GM10847 (cell line): Measurements from ENCODE around the gene DIRAS1.

Experiments used
- POLR2A ChIP-seq: IDR thresholded peaks from 2 replicates; pipeline ENCODE4 v1.6.1; 2011; ENCODE audit not compliant: insufficient read length; ENCODE audit errors: extremely low read depth

The DIRAS1 gene

DNA sequence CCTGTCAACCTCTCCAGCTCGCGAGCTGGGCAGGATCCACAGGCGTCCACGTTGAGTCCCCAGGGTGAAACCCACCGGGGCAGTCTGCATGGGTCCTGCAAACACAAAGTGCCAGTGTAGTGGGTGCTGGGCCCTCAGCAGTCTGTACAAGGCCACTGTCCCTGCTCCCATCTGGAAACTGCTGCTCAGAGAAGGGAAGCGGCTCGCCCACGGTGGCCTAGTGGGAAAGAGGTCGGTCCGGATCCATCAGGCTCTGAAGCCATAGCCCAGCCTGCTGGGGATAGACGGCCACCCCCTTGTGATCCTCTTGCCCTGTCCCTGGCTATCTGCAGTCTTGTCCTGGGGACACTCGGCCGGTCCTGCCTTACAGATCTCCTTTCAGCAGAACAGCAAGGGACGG lies 2.6 kb upstream of the DIRAS1 start:
- TF ChIP-seq POLR2A = no peak

DNA sequence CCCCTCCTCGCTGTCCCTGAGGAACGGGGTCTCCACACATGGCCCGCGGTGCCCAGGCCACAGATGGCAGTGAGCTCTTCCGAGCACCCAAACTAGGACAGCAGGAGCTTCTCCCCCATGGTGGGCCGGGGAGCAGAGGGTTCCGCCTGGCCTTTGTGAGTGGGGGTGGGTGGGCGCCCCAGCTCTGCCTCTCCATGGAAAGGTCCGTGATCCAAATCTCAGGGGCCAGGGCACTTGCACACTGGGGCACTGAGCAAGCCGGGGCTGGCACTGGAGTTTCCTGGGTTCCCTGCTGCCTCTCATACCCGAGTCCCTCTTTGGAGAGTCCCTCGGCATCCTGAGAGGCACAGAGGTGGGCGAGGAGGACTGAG lies 2.2 kb upstream of the DIRAS1 start:
- no peak for TF ChIP-seq POLR2A

DNA sequence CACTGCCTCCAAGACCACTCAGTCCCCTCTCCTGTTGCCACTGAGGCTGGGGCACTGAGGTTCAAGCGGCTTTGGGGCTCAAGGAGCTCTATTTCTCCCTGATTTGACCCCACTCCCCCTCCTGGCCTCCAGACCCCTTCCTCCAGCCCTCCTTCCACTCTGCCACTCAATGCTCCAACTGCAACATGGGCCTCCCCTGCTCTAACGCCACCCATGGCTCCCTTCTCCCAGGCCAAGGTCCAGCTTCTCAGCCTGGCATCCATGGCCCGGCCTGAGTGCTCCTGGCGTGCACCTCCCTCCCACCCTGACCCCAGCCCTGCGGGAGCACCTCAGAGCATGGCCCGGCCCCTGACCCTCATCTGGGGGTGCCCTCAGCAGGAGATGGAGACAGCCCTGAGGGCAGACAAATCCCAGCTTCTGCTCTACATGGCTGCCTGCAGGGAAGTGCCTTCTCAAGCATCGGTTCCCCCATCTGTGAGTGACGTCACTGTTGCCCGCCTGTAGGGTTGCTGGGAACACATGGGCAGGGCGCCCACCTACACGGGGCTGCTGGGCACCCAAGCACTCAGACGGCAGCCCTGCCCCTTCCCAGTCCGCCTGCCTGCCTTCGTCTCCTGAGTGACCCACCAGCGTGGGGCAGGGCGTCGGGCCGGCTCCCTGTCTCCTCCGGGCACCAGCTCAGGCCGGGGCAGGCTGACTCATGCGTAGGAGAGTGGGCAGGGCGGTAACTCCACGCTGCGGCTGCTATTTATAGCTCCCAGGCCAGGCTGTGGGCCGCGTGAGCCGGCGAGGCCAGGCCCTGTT lies 1.6 kb upstream of the DIRAS1 start:
- TF ChIP-seq POLR2A = no peak

DNA sequence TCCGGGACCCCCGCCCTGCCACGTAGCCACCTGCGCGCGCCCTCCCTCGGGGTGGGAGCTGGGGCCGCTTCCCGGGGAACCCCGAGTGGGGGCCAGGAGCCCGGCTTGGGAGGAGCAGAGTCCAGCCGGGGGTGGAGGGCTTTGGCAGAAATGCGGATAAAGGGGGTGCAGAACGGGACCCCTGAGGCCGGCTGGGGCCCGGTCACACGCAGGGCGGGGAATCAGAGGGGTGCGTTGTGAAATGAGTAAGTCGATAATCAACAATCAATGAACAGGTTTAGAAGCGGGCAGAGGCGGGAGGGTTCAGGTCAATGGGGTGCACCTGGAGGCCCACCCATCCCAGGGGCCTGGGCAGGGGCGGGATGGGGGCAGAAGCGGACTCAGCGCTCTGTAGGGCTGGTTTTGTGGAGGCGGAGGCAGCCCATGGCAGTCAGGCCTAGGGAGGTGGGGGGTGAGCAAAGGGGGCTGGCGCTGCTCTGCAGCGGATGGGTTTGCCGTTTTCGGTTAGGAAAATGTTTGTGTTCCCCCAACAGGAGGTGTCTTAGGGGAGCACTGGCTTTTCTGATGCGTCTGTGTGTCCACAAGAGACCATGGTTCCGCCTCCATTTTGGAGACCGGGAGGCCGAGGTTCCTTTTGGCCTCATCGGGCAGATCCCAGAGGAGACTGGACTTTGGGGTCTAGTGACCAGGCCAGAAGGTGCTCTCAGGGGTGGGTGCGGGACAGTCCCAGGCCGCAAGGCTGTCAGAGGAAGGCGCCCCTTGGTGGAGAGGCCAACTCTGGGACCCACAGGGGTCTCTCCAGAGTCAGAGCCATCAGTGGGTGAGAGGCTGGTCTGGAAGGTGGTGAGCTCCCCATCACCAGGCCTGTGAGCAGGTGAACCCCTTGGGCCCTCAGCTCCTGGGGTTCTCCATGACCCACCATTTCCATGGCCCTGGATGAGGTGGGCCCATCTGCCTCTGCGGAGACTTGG lies 683 bp upstream of the DIRAS1 start:
- no peak for TF ChIP-seq POLR2A

DNA sequence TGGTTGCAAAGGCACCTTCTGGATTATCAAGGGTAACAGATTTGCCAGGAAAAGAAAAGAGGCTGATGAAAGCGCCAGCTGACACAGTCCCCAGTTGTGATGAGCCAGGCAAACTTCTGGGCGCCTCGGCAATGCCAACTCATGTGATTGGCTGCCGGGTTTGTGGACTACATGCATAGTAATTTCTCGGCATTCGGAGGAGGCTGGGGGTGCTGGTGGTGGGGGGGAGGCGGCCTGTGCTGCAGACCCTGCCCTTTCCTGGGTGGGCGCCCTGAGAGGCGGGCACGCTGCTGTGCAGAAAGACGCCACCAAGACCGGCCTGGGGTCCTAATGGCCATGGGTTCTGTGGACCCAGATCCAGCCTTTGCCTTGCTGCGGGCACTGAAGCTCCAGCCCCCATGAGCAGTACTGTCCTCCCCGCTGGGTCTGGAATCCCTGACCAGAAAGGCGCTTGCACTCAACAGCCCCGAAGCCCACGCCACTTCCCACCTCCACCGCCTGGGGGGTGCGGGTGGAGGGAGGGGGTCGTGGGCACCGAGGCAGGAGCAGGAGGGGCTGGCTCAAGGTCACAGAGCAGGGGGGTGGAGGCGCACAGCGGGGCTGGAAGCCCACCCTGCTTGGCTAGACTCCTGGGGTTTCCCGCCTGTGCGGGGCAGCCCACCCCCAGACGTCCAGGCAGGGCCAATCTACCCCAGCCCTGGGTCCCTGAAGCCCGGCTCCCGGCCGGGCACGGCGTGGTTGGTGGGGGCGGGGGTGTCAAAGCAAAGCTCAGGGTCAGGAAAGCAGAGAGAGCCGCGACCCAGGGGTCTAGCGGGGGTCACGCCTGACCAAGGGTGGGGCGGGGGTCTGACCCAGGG lies 1.0 kb downstream of the DIRAS1 start:
- no peak for TF ChIP-seq POLR2A

DNA sequence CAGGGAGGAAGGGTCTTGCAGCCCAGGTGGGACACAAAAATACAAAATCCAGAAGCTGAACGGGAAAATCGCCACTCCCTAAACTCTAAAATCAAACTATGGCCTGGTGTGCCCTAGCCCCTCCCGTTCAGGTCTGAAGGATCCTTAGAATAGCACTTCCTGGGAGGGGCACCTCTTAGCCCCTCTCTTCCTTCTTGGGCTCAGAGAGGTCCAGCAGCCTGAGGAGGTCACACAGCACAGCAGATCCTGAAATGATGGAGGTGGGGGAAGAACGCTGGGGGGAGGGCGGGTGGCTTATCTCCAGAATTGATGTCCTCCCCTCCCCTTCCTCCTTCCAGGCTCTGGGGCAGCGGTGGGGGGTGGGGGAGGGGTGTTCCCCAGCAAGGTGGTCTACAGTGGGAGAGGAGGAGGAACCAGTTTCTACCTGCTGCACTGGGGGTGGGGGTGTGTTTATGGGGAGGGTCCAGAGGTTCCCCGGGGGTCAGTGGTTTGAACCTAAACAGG lies 1.9 kb downstream of the DIRAS1 start:
- TF ChIP-seq POLR2A = no peak

DNA sequence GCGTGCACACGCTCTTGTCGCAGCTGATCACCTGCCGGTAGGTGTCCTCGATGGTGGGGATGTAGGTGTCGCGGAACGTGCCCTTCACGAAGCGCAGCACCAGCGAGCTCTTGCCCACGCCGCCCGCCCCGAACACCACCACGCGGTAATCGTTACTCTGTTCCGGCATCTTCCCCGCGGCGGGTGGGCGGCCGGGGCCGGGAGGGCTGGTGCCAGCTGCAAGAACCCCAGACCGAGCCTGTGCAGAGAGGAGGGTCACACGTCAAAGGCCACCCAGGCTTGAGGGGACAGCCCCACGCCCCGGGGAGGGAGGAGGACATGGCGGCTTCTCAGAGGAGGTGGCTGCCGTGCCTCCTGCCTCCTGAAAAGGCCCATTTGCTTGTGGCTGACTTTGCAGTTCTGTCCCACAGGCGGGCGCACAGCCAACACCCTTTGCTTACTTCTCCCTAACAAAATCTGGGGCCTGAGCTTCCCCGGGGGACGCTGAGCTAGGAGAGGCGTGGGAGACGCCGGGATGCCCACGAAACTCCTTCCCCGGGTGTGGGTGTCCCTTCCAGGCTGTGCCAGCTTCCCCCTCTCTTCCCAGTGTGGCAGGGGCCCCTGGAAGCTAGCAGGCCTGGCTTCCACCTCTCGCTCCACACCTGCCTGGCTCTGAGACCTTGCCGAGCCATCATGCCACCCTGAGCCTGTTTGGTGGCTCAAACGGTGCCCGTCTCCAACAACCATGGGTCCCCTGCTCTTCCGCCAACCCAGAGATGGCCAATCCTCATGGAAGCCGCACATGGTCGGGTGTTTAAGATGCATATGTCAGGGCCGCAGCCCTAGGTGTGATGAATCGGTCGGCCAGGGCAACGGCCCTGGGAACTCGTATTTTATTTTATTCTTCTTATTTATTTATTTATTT lies 3.3 kb downstream of the DIRAS1 start:
- TF ChIP-seq POLR2A = no peak

DNA sequence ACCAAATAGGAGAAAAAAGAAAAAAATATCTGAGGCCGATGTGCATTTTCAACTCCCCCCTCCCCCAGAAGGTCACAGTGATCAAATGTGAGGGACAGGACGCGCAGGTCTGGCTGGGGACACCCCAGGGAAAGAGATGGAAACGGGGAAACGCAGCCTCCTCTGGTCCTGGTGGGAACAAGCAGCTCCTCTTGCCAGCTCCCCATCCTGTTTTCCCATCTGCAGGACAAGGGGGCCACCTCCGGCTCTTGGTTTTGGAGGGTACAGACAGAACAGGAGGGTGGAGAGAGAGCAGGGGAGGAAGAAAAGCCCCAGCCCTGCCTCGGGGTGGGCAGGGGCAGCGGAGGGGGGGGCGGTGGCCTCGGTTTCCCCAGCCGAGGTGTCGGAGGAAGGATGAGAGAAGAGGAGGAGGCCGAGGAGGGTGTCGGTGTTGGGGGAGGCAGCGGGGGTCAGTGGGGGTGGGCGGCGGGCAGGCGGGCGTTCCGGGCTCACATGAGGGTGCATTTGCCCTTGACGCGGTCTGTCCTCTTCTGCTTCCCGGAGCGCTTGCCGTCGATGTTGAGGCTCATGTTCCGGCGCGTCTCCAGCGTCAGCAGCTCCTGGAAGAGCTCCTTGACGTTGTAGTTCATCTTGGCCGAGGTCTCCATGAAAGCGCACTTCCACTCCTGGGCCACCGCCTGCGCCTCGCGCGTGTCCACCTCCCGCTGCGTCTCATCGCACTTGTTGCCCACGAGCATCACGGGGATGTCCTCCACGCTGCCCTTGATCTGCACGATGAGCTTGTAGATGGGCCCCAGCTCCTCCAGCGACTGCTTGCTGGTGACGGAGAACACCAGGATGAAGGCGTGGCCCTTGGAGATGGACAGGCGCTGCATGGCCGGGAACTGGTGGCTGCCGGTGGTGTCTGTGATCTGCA lies 4.2 kb downstream of the DIRAS1 start:
- no peak for TF ChIP-seq POLR2A

DNA sequence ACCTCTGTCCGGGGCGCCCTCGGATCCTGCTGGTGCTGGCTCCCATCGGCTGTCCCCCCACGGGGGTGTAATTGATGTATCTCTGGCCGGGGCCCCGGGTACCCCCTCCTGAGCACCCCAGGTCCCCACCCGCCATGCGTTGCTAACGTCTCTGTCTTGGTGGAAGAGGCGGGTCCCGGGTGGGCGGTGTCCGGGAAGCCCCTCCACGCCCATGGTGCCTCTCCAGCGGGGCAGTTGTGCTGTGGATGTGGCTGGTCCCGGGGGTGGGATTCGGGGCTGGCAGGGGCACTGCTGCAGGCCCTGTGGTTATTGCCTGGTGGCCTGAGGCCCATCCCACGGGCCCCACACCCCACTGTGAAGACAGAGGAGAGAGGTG lies 4.9 kb downstream of the DIRAS1 start:
- no peak for TF ChIP-seq POLR2A

DNA sequence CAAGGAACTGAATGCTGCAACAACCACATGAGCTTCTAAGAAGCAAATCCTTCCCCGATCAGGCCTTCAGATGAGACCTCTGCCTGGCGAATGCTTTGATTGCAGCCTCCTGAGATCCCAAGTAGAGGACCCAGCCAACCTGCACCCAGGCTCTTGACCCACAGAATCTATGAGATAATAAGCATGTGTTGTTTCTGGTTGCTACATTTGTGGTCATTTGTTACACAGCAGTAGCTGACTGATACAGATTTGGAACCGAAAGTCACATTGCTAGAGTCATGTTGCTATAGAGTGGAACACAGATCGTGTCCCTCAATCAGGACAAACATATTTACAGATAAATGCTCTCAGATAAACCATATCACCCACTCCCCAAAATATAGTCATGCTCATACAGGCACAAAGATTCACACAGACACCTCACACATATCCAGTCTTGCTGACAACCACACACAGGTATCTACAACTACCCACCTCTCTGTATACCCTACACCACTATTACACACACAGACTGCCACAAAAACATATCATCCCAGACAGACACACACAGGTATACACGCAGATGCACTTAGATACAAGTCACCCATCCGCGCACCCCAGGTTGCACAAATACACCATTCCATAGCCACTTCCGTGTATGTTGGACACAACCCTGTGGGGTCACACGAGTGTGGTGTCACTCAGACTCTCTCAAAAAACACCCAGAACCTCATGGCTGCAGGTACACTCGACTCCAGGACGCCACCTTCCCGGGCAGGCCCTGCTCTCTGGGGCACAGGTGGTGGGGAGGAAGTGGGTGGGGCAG lies 5.5 kb downstream of the DIRAS1 start:
- no peak for TF ChIP-seq POLR2A

DNA sequence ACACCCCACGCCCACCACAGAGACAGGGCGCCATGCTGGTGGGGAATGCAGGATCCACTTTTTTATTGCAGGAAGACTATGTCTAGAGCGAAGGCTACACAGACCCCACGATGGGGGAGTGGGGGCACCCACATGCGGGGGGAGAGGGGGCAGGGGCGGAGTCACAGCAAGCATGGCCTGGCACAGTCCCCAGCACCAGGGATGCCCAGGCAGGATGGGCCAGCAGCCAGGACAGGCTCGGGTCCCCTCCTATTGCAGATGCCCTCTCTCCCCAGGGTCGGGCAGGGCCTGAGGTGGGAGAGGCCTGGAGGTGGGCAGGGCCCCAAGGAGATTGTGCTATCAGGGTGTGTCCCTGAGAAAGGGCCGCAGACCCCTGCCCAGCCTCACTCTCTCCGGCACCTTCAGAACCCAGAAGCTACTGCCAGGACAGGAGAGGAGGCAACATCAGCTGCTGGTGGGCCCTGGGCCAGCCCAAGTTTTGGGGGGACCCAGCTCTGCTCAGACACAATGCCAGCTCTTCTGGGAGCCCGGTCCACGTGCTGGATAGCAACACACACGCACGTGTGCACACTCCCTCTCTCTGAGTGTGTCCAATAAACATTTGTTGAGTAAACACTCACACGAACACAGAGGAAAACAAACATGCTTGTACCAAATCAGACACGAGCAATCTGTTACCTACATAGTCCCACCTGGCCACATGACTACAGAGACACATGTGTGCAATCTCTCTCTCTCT lies 6.5 kb downstream of the DIRAS1 start:
- TF ChIP-seq POLR2A = no peak

DNA sequence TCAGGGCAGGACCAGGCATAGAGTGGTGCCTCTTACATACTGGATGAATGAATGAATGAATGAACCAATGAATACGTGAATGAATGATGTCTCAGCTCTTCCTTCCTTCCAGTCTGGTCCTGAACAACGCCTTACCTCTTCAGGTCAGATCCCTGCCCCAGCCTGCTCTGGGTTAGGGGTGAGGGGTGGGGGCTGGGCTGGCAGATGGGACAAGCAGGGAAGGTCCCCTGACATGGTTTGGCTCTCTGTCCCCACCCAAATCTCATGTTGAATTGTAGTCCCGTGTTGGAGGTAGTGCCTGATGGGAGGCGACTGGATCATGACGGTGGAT lies 9.3 kb downstream of the DIRAS1 start:
- TF ChIP-seq POLR2A = no peak
